Measurements from ENCODE around the gene BLOC1S4.

The BLOC1S4 gene

GRCh38 chr4:6764976-6765620 lies 49.1 kb downstream of the BLOC1S4 start:
- DNase-seq (ENCODE audit: low spot score) = no peak

GRCh38 chr4:6765703-6766102 lies 49.7 kb downstream of the BLOC1S4 start:
- no peak for DNase-seq (ENCODE audit: low spot score)
